Mammary epithelial cell (primary cell): Measurements from ENCODE around the gene HRH2.

ENCODE experiments used
- CTCF ChIP-seq, 2 donors: IDR thresholded peaks in 1 of 2; conservative IDR thresholded peaks in 1 of 2; 2 replicates each; pipeline ENCODE4 v1.5.1; 2011 to 2012; ENCODE audit warnings: inconsistent platforms in 2 of 2, low read length in 2 of 2, mild to moderate bottlenecking in 2 of 2, control low read depth in 1 of 2, low read depth in 1 of 2; ENCODE audit not compliant: insufficient read depth in 1 of 2; ENCODE audit errors: extremely low read depth in 1 of 2
- EZH2 ChIP-seq: IDR thresholded peaks from 2 replicates; pipeline ENCODE4 v1.6.1; 2012; ENCODE audit warnings: low read length, inconsistent platforms, borderline replicate concordance

GRCh38 chr5:175738602-175739133, 80.8 kb downstream of the HRH2 start:
- TF ChIP-seq CTCF (conservative IDR thresholded peaks at IDR 0.05 in 1 of 2, IDR thresholded peaks at IDR 0.05 in 1 of 2; ENCODE audit: extremely low read depth in 1 of 2, insufficient read depth in 1 of 2, low read depth in 1 of 2, low read length in 2 of 2), result no peak
- no peak for TF ChIP-seq EZH2
